HEK293 (cell line): ENCODE data around the gene TBC1D20.

Experiments
- CTCF ChIA-PET: fragments of 350-600 bp; formaldehyde crosslinking; extraction: SDS; loops from one replicate; lab custom pipeline; 2021; ENCODE audit warnings: antibody characterized with exemption; lab: Yijun Ruan, JAX
- POLR2A ChIA-PET: fragments of 300-600 bp; formaldehyde crosslinking; extraction: SDS; loops from one replicate; lab custom pipeline; 2020; ENCODE audit warnings: antibody characterized with exemption, inconsistent platforms; lab: Yijun Ruan, JAX
- H3K27ac ChIP-seq: fragments of 200-500 bp; sonication (Bioruptor generic); 2 replicates; pipeline ENCODE4 v1.5.1; 2014; ENCODE audit warnings: low read depth, low read length, control low read depth, inconsistent platforms; ENCODE audit errors: extremely low read depth
- H3K36me3 ChIP-seq, 2 experiments: fragments of 200-500 bp in 1 of 2; sonication (Bioruptor generic) in 1 of 2; 1 replicate in 1 of 2; 2 replicates in 1 of 2; pipeline ENCODE4 v1.5.1; 2014 to 2017; ENCODE audit warnings: inconsistent platforms in 2 of 2, low read length in 2 of 2; ENCODE audit not compliant: control insufficient read depth in 2 of 2, insufficient read depth in 1 of 2
- H3K4me1 ChIP-seq: fragments of 200-500 bp; sonication (Bioruptor generic); 2 replicates; pipeline ENCODE4 v1.5.1; 2014; ENCODE audit warnings: mild to moderate bottlenecking, low read length, inconsistent platforms; ENCODE audit not compliant: control insufficient read depth, insufficient read depth
- H3K4me3 ChIP-seq: 2 replicates; pipeline ENCODE4 v1.5.1; 2011; ENCODE audit warnings: low read depth, mild to moderate bottlenecking, control low read depth, low read length, moderate library complexity
- H3K9me3 ChIP-seq: fragments of 200-500 bp; sonication (Bioruptor generic); 2 replicates; pipeline ENCODE4 v1.5.1; 2014; ENCODE audit warnings: low read depth, low read length, inconsistent platforms; ENCODE audit not compliant: control insufficient read depth, insufficient read depth
- GFI1B ChIP-seq: fragments of 450-650 bp; formaldehyde crosslinking; IDR thresholded peaks from 2 replicates; pipeline ENCODE4 v1.5.1; 2016; ENCODE audit warnings: missing biosample characterization, missing genetic modification characterization
- HOXD13 ChIP-seq: sonication (generic); formaldehyde crosslinking; IDR thresholded peaks from 2 replicates; pipeline ENCODE4 v1.8.0; 2022; ENCODE audit warnings: missing genetic modification reagents, borderline replicate concordance
- KLF1 ChIP-seq: fragments of 450-650 bp; formaldehyde crosslinking; IDR thresholded peaks from 2 replicates; pipeline ENCODE4 v1.5.1; 2016; ENCODE audit warnings: missing biosample characterization, missing genetic modification characterization
- KLF8 ChIP-seq: fragments of 450-650 bp; formaldehyde crosslinking; IDR thresholded peaks from 2 replicates; pipeline ENCODE4 v1.5.1; 2016; ENCODE audit warnings: missing biosample characterization, missing genetic modification characterization
- KLF9 ChIP-seq: fragments of 450-650 bp; formaldehyde crosslinking; IDR thresholded peaks from 2 replicates; pipeline ENCODE4 v1.5.1; 2016; ENCODE audit warnings: missing biosample characterization, missing genetic modification characterization, low read depth
- PRDM1 ChIP-seq: fragments of 450-650 bp; formaldehyde crosslinking; IDR thresholded peaks from 2 replicates; pipeline ENCODE4; 2016; ENCODE audit warnings: missing biosample characterization, missing genetic modification characterization
- SALL2 ChIP-seq: fragments of 450-650 bp; formaldehyde crosslinking; IDR thresholded peaks from 2 replicates; pipeline ENCODE4 v1.5.0; 2017; ENCODE audit warnings: missing biosample characterization, mild to moderate bottlenecking, missing genetic modification characterization, borderline replicate concordance
- SP2 ChIP-seq: fragments of 450-650 bp; formaldehyde crosslinking; IDR thresholded peaks from 2 replicates; pipeline ENCODE4 v1.5.1; 2016; ENCODE audit warnings: missing biosample characterization, missing genetic modification characterization
- ZFHX2 ChIP-seq: fragments of 450-650 bp; formaldehyde crosslinking; conservative IDR thresholded peaks from 2 replicates; pipeline ENCODE4 v1.5.1; 2016; ENCODE audit warnings: missing biosample characterization, missing genetic modification characterization
- ZNF133 ChIP-seq: fragments of 450-650 bp; formaldehyde crosslinking; IDR thresholded peaks from 2 replicates; pipeline ENCODE4 v1.5.1; 2016; ENCODE audit warnings: missing biosample characterization, missing genetic modification characterization
- ZNF23 ChIP-seq: fragments of 450-650 bp; formaldehyde crosslinking; IDR thresholded peaks from 2 replicates; pipeline ENCODE4 v1.5.1; 2016; ENCODE audit warnings: missing biosample characterization, missing genetic modification characterization, borderline replicate concordance
- ZNF324 ChIP-seq: fragments of 450-650 bp; formaldehyde crosslinking; IDR thresholded peaks from 2 replicates; pipeline ENCODE4 v1.5.1; 2016; ENCODE audit warnings: missing biosample characterization, missing genetic modification characterization
- ZNF416 ChIP-seq: fragments of 450-650 bp; formaldehyde crosslinking; IDR thresholded peaks from 2 replicates; pipeline ENCODE4 v1.5.1; 2016; ENCODE audit warnings: missing biosample characterization, missing genetic modification characterization
- ZNF610 ChIP-seq: fragments of 450-650 bp; formaldehyde crosslinking; IDR thresholded peaks from 2 replicates; pipeline ENCODE4 v1.5.1; 2016; ENCODE audit warnings: missing biosample characterization, missing genetic modification characterization, borderline replicate concordance
- ZNF626 ChIP-seq: fragments of 450-650 bp; sonication (Bioruptor Pico); formaldehyde crosslinking; IDR thresholded peaks from 2 replicates; pipeline ENCODE4 v1.5.1; 2018; ENCODE audit warnings: missing biosample characterization, missing genetic modification characterization, inconsistent platforms
- ZNF654 ChIP-seq: fragments of 450-650 bp; formaldehyde crosslinking; IDR thresholded peaks from 2 replicates; pipeline ENCODE4 v1.5.1; 2016; ENCODE audit warnings: low read depth, missing biosample characterization, missing genetic modification characterization
- TF ChIP-seq, protein P1 (sequence below): fragments of 450-650 bp; formaldehyde crosslinking; IDR thresholded peaks from 2 replicates; pipeline ENCODE4 v1.5.1; 2016; ENCODE audit warnings: missing biosample characterization, missing genetic modification characterization

TBC1D20 gene

GRCh38 chr20:426566-426965 is 35.8 kb downstream of the TBC1D20 start:
- ChIA-PET POLR2A (interaction anchor here (0.6 kb wide), 2 partner anchors 46 to 373 kb away, joined by 3 read pairs; partner anchors contain the start of gene TRIB3), CTCF (no interaction called here)
- Histone ChIP-seq H3K27ac (no peak overlapping the region), H3K9me3 (no peaks in the 10 kb centered on the region), H3K4me3 (no peak overlapping the region), H3K36me3 (peaks cover 32 to 73% of the 10 kb centered on the region in 2 experiments; a peak in 2 of 3 replicates), H3K4me1 (no peaks in the 10 kb centered on the region; the same call in 1 of the 2 replicates)
- TF ChIP-seq PRDM1 (tag by site-specific recombination): peak; percentile 78
- TF ChIP-seq KLF8 (tag by site-specific recombination): no peak

DNA sequence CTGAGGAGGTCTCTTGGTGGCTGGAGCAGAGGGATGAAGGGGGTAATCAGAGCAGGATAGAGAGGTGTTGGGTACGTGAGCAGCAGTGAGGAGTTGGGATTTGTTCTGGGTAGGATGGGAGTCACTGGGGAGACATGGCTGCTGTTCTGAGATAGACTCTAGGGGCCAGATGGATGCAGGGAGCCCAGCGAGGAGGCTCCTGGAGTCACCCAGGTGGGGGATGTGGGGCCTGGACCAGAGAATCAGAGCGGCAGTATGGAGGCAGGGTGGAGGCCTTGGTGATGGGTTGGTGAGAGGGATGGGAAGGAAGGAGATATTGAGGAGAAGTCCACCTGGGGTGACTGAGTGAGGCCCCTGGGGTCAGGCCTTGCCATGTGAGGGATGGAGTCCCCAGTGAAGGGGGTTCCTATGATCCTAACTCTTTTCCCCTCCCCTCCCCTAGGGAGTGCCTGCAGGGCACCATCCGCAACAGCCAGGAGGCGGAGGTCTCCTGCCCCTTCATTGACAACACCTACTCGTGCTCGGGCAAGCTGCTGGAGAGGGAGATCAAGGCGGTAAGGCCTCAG is 40.6 kb downstream of the TBC1D20 start:
- CTCF ChIA-PET: interaction anchor here (0.6 to 2.1 kb wide), 5 partner anchors 10 to 88 kb away, joined by 3 to 8 read pairs (median 4); no protein-coding TSS in a partner anchor
- POLR2A ChIA-PET: interaction anchor here (0.9 kb wide), 1 partner anchor 14 kb away, joined by 4 read pairs; no protein-coding TSS in a partner anchor
- no peak overlapping the region for H3K4me3 ChIP-seq
- H3K4me1 ChIP-seq: no peaks in the 10 kb centered on the region
- H3K36me3 ChIP-seq: peaks cover 26 to 68% of the 10 kb centered on the region in 2 experiments; a peak in 2 of 3 replicates
- H3K9me3 ChIP-seq: no peaks in the 10 kb centered on the region
- TF ChIP-seq ZNF324 (tag by site-specific recombination): no peak
- no peak for TF ChIP-seq GFI1B (tag by site-specific recombination)
- no peak for TF ChIP-seq SALL2 (tag by site-specific recombination)
- H3K27ac ChIP-seq: no peak overlapping the region

DNA sequence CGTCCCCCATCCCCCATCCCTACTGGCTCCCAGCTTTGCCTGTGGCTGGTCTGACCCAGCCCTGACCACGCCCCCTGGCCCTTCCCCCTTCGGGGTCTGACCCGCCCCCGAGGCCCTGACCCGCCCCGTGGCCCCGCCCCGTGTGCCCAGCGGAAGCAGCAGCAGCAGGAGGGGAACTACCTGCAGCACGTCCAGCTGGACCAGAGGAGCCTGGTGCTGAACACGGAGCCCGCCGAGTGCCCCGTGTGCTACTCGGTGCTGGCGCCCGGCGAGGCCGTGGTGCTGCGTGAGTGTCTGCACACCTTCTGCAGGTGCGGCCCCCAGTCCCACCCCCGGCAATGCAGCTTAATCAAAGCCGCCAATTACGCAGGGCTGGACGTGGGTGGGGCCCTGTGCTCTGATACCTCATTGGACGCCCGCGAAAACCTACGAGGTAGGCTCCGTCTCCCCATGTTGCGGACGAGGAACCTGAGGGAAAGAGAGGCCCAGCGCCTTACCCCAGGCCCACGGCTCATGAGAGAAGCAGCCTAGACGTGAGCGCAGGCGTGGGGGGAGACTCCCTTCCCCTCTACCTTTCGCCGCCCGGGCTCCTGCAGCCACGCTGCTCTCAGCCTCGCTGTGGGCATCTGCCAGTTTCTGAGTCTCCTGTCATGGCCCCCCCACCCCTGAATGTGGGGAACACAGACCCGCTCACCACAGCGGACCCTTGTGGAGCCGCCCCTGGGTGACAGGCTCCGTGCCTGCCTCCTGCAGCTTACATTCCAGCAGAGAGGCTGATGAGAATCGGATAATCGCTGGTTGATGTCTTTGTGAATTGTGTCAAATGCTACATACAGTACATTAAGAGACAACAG is 41.4 kb downstream of the TBC1D20 start:
- ChIA-PET CTCF (interaction anchor here (2.1 kb wide), 1 partner anchor 11 kb away, joined by 8 read pairs; no protein-coding TSS in a partner anchor), POLR2A (interaction anchor here (0.5 kb wide), 1 partner anchor 56 kb away, joined by 4 read pairs; no protein-coding TSS in a partner anchor)
- no peak for TF ChIP-seq ZNF23 (tag by site-specific recombination)
- peak; percentile 53; the same call in 1 of the 2 replicates for TF ChIP-seq KLF8 (tag by site-specific recombination)
- TF ChIP-seq ZFHX2 (tag by site-specific recombination): no peak
- TF ChIP-seq ZNF654 (tag by site-specific recombination): no peak
- no peak for TF ChIP-seq ZNF610 (tag by site-specific recombination)
- TF ChIP-seq KLF9 (tag by site-specific recombination): no peak
- TF ChIP-seq KLF1: peak; percentile 82
- no peak for TF ChIP-seq SP2
- no peak for TF ChIP-seq ZNF416 (tag by site-specific recombination)
- no peak for TF ChIP-seq ZNF626
- TF ChIP-seq HOXD13: no peak
- TF ChIP-seq, protein P1, sequence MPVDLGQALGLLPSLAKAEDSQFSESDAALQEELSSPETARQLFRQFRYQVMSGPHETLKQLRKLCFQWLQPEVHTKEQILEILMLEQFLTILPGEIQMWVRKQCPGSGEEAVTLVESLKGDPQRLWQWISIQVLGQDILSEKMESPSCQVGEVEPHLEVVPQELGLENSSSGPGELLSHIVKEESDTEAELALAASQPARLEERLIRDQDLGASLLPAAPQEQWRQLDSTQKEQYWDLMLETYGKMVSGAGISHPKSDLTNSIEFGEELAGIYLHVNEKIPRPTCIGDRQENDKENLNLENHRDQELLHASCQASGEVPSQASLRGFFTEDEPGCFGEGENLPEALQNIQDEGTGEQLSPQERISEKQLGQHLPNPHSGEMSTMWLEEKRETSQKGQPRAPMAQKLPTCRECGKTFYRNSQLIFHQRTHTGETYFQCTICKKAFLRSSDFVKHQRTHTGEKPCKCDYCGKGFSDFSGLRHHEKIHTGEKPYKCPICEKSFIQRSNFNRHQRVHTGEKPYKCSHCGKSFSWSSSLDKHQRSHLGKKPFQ: no peak
- TF ChIP-seq ZNF133 (tag by site-specific recombination): no peak
- no peaks in the 10 kb centered on the region for H3K4me1 ChIP-seq
- no peak overlapping the region for H3K27ac ChIP-seq
- no peaks in the 10 kb centered on the region for H3K9me3 ChIP-seq
- H3K4me3 ChIP-seq: no peak overlapping the region
- peaks cover 22 to 63% of the 10 kb centered on the region in 2 experiments; a peak in 2 of 3 replicates for H3K36me3 ChIP-seq
